Activated B cell treated with CpG ODN at 0.5 μM for 24 hours (primary cell): ENCODE data around the gene ZNF652. TPM values are rescaled to one million over a fixed set of nuclear protein-coding genes. Genes with fewer than 3 reads are reported as not detected.

Source experiments
- ATAC-seq: fragments of 200-7000 bp; cut with Tn5 transposase; one replicate; pipeline ENCODE4 v1.10.0; 2021; ENCODE audit warnings: low read depth, mild to moderate bottlenecking, moderate library complexity
- CTCF ChIA-PET: fragments of 350-600 bp; sonication (Branson Sonifier 250); formaldehyde crosslinking; loops from one replicate; lab custom pipeline; 2021; ENCODE audit warnings: antibody characterized with exemption; lab: Charles Lee
- POLR2A ChIA-PET: fragments of 350-600 bp; sonication (Branson Sonifier 250); formaldehyde crosslinking; loops from one replicate; lab custom pipeline; 2021; ENCODE audit warnings: antibody characterized with exemption; lab: Charles Lee
- DNase-seq: peaks from one replicate; pipeline ENCODE4 v3.0.0; 2022
- H3K27ac Mint-ChIP-seq: one replicate; pipeline ENCODE4 v1.8.0; 2020; ENCODE audit warnings: mixed read lengths
- H3K27me3 Mint-ChIP-seq: one replicate; pipeline ENCODE4 v1.8.0; 2021; ENCODE audit warnings: mixed read lengths
- H3K36me3 Mint-ChIP-seq: one replicate; pipeline ENCODE4 v1.8.0; 2021; ENCODE audit warnings: low read depth, mixed read lengths
- H3K4me1 Mint-ChIP-seq: one replicate; pipeline ENCODE4 v1.8.0; 2021; ENCODE audit warnings: mixed read lengths
- H3K4me3 Mint-ChIP-seq: one replicate; pipeline ENCODE4 v1.8.0; 2020; ENCODE audit warnings: mild to moderate bottlenecking, mixed read lengths
- H3K9me3 Mint-ChIP-seq: one replicate; pipeline ENCODE4 v1.8.0; 2020; ENCODE audit warnings: mixed read lengths
- CTCF ChIP-seq: fragments of 200-600 bp; IDR thresholded peaks from one replicate; pipeline ENCODE4 v1.8.0; 2022; ENCODE audit warnings: antibody characterized with exemption, mild to moderate bottlenecking
- intact Hi-C: fragments of 100-400 bp; cut with micrococcal nuclease; formaldehyde crosslinking; loops from one replicate; pipeline ENCODE4 v1.15.1; 2024
- total RNA-seq: library from RNA; stranded (reverse); gene quantifications from 2 replicates; pipeline ENCODE4 v1.2.3, GENCODE V29; 2022

The ZNF652 gene
- total RNA-seq, 1 donor from 2014 or later = 40.6 TPM

DNA sequence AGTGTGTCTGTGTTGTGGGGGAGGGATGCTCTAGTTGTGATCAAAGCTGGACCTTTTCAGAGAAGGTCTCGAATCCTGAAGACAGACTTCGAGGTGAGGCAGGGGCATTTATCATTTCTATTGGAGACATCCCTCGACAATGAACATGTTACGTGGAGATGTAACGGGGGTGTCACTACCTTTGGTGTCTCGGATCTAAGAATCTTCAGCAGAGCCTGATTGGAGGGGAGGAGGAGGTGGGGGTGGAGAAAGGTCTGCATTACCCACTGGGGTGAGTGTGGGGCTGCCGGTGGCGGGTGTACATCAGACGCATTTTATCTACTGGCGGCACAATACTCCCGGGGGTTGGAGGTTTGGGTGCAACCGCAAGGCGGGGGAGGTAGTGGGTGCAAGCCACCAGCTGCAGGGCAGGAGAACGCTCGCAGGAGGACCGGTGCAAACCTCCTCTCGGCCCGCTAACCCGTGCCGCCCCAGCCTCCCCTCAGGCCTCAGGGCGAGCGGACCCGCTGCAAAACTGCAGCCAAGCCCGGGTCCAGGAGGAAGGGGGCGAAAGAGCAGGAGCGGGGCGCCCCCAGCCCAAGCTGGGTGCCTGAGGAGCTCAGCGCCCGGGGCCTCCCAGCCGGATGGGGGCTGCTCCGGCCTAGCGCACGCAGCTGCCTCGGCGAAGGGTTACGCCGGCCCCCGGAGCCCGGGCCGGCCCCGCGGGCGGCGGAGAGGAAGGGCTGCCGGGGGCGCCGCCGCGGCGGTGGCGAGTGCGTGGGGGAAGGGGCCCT, 735 bp downstream of the ZNF652 start:
- ChIA-PET CTCF (interaction anchor here (1.0 to 5.5 kb wide), 3 partner anchors 35 to 169 kb away, joined by 3 to 31 read pairs (median 3); no protein-coding TSS in a partner anchor), POLR2A (interaction anchor here (0.6 to 8.5 kb wide), 14 partner anchors 10 to 781 kb away, joined by 3 to 109 read pairs (median 4); partner anchors contain the start of genes KAT7 and SLC35B1)
- H3K4me3 Mint-ChIP-seq = peak overlapping the region; percentile 96
- intact Hi-C loops = loop anchor here (1.0 to 5.0 kb wide), 3 partner anchors 19 to 1709 kb away; no protein-coding TSS in a partner anchor
- peaks cover 11% of the 10 kb centered on the region for H3K36me3 Mint-ChIP-seq
- TF ChIP-seq CTCF = no peak
- peaks cover 69% of the 10 kb centered on the region for H3K4me1 Mint-ChIP-seq
- H3K27me3 Mint-ChIP-seq = no peaks in the 10 kb centered on the region
- ATAC-seq (peak; percentile 62), DNase-seq (peak; percentile 71)
- no peaks in the 10 kb centered on the region for H3K9me3 Mint-ChIP-seq
- H3K27ac Mint-ChIP-seq = peak overlapping the region; percentile 96

GRCh38 chr17:49360796-49361128, 1.3 kb downstream of the ZNF652 start:
- Mint-ChIP-seq H3K36me3 (peaks cover 11% of the 10 kb centered on the region), H3K27ac (peak overlapping the region; percentile 96), H3K9me3 (no peaks in the 10 kb centered on the region), H3K27me3 (no peaks in the 10 kb centered on the region), H3K4me3 (peak overlapping the region; percentile 96), H3K4me1 (peaks cover 69% of the 10 kb centered on the region)
- ATAC-seq = no peak
- ChIA-PET CTCF (interaction anchor here (1.3 to 5.5 kb wide), 2 partner anchors 35 to 45 kb away, joined by 3 to 31 read pairs; no protein-coding TSS in a partner anchor), POLR2A (interaction anchor here (1.0 to 8.5 kb wide), 11 partner anchors 9 to 427 kb away, joined by 3 to 109 read pairs (median 4); partner anchors contain the start of genes KAT7 and SLC35B1)
- no peak for DNase-seq
- intact Hi-C loops = loop anchor here (1.0 to 5.0 kb wide), 3 partner anchors 18 to 1708 kb away; no protein-coding TSS in a partner anchor
- no peak for TF ChIP-seq CTCF

- Mint-ChIP-seq H3K4me1 (peaks cover 65% of the 10 kb centered on the region), H3K9me3 (no peaks in the 10 kb centered on the region), H3K4me3 (peak overlapping the region; percentile 96), H3K36me3 (peaks cover 9% of the 10 kb centered on the region), H3K27ac (peak overlapping the region; percentile 96), H3K27me3 (no peaks in the 10 kb centered on the region)
- CTCF ChIA-PET = interaction anchor here (0.9 to 5.5 kb wide), 6 partner anchors 11 to 44 kb away, joined by 3 to 31 read pairs (median 4); no protein-coding TSS in a partner anchor
- ATAC-seq = no peak
- no peak for DNase-seq
- intact Hi-C loops = loop anchor here (5.0 kb wide), 1 partner anchor 1708 kb away; no protein-coding TSS in a partner anchor
- no peak for TF ChIP-seq CTCF
- POLR2A ChIA-PET = interaction anchor here (1.0 to 8.5 kb wide), 11 partner anchors 8 to 348 kb away, joined by 3 to 109 read pairs (median 4); partner anchors contain the start of gene SLC35B1
These were observed 1.9 kb downstream of the ZNF652 start for GRCh38 chr17:49359990-49360795.

- Mint-ChIP-seq H3K4me3 (peak overlapping the region; percentile 33), H3K36me3 (peaks cover 9% of the 10 kb centered on the region), H3K4me1 (peaks cover 70% of the 10 kb centered on the region), H3K27me3 (no peaks in the 10 kb centered on the region), H3K27ac (peak overlapping the region; percentile 96), H3K9me3 (no peaks in the 10 kb centered on the region)
- ChIA-PET POLR2A (interaction anchor here (0.6 to 8.5 kb wide), 7 partner anchors 11 to 42 kb away, joined by 3 to 109 read pairs (median 11); no protein-coding TSS in a partner anchor), CTCF (interaction anchor here (1.1 to 5.5 kb wide), 8 partner anchors 10 to 43 kb away, joined by 3 to 31 read pairs (median 4); no protein-coding TSS in a partner anchor)
- intact Hi-C loops = no loop called here
- no peak for TF ChIP-seq CTCF
- ATAC-seq = no peak
- no peak for DNase-seq
These were observed 3.3 kb downstream of the ZNF652 start for GRCh38 chr17:49358641-49359247.
